ENCODE data around the gene UBA1. TPM values are rescaled to one million over a fixed set of nuclear protein-coding genes. Genes with fewer than 3 reads are reported as not detected.
A peak's percentile ranks its signal among the peaks of the same experiment; 100 is the strongest.

Gene UBA1
- total RNA-seq, result 100 to 1,000 TPM; 110 to 157 (median 128) TPM
- 10 to 100 TPM; 90.9 to 99.4 TPM for polyA plus RNA-seq
- long read RNA-seq, donor 1, transcript UBA1-201 (26 exons, 3,559 nt), result major isoform, 28 of 141 reads
- long read RNA-seq, donor 1, partial matches to known transcripts, result 78 of 141 reads
- long read RNA-seq, donor 1, other reads (novel, unspliced or antisense), result 32 of 141 reads
- long read RNA-seq, donor 2, transcript UBA1-201 (26 exons, 3,559 nt), result major isoform, 60 of 212 reads
- long read RNA-seq, donor 2, transcript UBA1-203 (26 exons, 3,466 nt), result minor isoform, 6 of 212 reads
- long read RNA-seq, donor 2, partial matches to known transcripts, result 108 of 212 reads
- long read RNA-seq, donor 2, other reads (novel, unspliced or antisense), result 37 of 212 reads
- long read RNA-seq, donor 3, transcript UBA1-201 (26 exons, 3,559 nt), result major isoform, 32 of 159 reads
- long read RNA-seq, donor 3, transcript UBA1-203 (26 exons, 3,466 nt), result minor isoform, 14 of 159 reads
- long read RNA-seq, donor 3, partial matches to known transcripts, result 75 of 159 reads
- long read RNA-seq, donor 3, other reads (novel, unspliced or antisense), result 38 of 159 reads

DNA sequence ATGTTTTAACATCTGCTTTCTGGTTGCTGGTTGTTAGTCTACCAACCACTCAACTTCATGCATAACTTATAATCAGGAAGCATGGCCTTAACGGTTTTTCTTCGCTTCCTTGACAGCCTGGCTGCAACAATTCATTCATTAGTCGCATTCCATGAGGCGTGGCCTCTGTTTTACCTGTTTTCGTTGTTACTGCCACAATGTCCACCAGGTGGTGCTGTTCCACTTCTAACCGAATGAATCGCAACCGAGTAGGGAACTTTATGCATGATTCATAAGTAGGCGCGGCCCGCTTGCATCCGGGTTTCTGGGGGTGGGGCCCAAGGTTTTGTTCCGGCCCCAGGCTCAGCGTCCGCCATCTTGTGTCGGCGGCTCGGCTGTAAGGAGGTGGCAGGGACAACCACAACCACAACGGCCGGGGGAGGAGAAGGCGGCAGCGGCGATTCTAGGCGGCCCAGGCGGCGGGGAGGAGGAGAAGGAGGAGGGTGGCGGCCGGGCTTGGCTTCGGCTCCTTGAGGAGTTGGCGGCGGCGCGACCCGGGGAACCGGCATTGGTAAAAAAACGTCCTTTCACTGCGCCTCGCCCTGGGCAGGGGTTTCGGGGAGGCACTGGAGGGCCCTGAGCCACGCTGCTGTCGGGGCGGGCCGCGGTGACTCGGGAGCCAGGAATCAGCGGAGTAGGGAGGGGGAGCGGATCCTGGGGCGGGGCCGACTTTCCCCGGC is at the start of gene UBA1:
Gene UBA1, plus strand, starts transcription at position 355 of the 719 bp plus-strand sequence. CDS start 4,974 bp downstream, outside the sequence.
- TF ChIP-seq CTCF (IDR thresholded peaks at IDR 0.05), result peak; percentile 48 to 90 (median 74)
- 0 to 1% methylated on average over 28 to 46 of the region's 50 CpGs for WGBS, 2 donors
- peak; percentile 87 to 93 for DNase-seq
- no peaks in the 10 kb centered on the region for H3K9me3 ChIP-seq
- H3K4me3 ChIP-seq, result peak within 1 kb of the TSS; percentile 63 to 99 (median 82)
- peaks cover 0 to 28% (median 0%) of the 10 kb centered on the region in 7 donors for H3K27me3 ChIP-seq
- peak within 1 kb of the TSS; percentile 84 to 98 (median 96) for H3K27ac ChIP-seq
- H3K36me3 ChIP-seq, result peaks cover 0 to 26% (median 0%) of the 10 kb centered on the region in 9 donors
- H3K4me1 ChIP-seq, result peaks cover 2 to 70% (median 43%) of the 10 kb centered on the region in 9 donors
- peak; percentile 90 to 95 (median 94) for ATAC-seq
- intact Hi-C loops (cut with DNase I), result loop anchor here (1.0 to 10.0 kb wide), 9 partner anchors 169 to 461 kb away; partner anchors contain the start of genes ELK1 (in 1 of the 10) and UXT (in 1 of the 10)

DNA sequence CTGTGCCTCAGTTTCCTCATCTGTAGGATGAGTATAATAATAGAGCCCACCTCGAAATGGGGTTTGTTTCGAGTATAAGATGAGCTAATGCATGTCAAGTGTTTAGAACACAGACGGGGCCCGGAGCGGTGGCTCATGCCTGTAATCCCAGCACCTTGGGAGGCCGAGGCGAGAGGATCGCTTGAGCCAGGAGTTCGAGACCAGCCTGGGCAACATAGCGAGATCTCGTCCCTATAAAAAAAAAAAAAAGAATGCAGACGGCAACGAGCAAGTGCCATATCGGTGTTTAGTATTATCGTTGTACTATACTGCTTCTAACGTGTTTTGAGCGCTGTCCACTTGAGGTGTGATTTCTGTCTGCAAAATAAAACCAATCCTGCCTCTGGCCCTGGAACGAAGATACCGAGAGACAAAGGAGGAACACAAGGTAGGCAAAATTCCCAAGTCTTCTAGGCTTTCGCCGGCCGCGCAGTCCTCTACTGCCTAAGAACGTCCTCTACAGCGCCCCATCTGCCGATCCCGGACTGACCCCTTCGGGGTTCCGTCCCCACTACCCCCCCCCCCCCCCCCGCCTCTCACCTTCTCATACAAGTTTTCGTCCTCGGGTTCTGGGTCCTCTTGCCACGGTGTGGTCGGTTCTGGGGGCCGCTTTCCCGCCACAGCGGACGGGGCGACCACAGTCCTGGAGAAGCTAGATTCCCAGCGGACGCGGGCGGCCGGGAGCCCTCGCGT is 49.6 kb upstream of the UBA1 start:
- peak overlapping the region; percentile 41 to 89 (median 67) for H3K4me3 ChIP-seq
- H3K9me3 ChIP-seq, result no peaks in the 10 kb centered on the region
- ATAC-seq, result peak; percentile 7 to 51 (median 27)
- peak overlapping the region; percentile 89 to 98 (median 92) for H3K27ac ChIP-seq
- WGBS, 2 donors, result 5 to 6% methylated on average over 24 to 36 of the region's 46 CpGs
- peaks cover 0 to 35% (median 0%) of the 10 kb centered on the region in 7 donors for H3K27me3 ChIP-seq
- no peak for TF ChIP-seq CTCF (IDR thresholded peaks at IDR 0.05)
- peaks cover 0 to 32% (median 19%) of the 10 kb centered on the region in 9 donors for H3K4me1 ChIP-seq
- DNase-seq, result peak; percentile 25 to 35
- intact Hi-C loops (cut with DNase I), result no loop called here
- peaks cover 0 to 30% (median 0%) of the 10 kb centered on the region in 9 donors for H3K36me3 ChIP-seq

- peak; percentile 54 to 77 (median 68) for TF ChIP-seq CTCF (IDR thresholded peaks at IDR 0.05)
- peak within 1 kb of the TSS; percentile 41 to 89 (median 67) for H3K4me3 ChIP-seq
- WGBS, 2 donors, result 0% methylated on average over 37 to 50 of the region's 54 CpGs
- peaks cover 0 to 33% (median 19%) of the 10 kb centered on the region in 9 donors for H3K4me1 ChIP-seq
- DNase-seq (peak; percentile 92 to 94), ATAC-seq (peak; percentile 96 to 98 (median 98))
- peak within 1 kb of the TSS; percentile 89 to 98 (median 92) for H3K27ac ChIP-seq
- H3K9me3 ChIP-seq, result no peaks in the 10 kb centered on the region
- intact Hi-C loops (cut with DNase I), result no loop called here
- peaks cover 0 to 35% (median 0%) of the 10 kb centered on the region in 7 donors for H3K27me3 ChIP-seq
- peaks cover 0 to 28% (median 0%) of the 10 kb centered on the region in 9 donors for H3K36me3 ChIP-seq
These were observed 48.8 kb upstream of the UBA1 start, which contains the start of the genes NDUFB11 and RBM10 for GRCh38 chrX:47144626-47145394. Gene NDUFB11 (minus strand): TSS chrX:47144702. CDS start chrX:47144679, 23 bp downstream. Gene RBM10 (plus strand): TSS chrX:47145221. CDS start chrX:47147482, 2,261 bp downstream.

Data from heart right ventricle (tissue), 16 donors.